ENCODE measurements around the gene ENPP5.

DNA sequence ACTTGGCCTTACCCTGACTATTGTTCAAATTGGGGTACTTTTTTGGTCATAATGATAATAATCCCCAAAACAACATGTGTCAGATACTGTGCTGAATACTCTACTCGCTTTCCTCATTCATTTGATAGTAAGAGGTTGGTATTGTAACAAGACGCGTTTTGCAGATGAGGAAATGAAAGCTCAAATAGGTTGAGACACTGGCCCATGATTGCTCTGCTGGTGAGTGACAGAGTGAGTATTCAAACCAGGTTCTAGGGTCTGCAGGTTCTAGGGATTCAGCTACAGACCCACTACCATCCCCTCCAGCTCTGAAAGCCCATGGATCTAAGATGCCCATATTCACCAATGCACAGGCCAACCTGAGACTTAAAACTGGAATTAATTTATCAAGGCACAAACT is 42.3 kb downstream of the ENPP5 start:
- TF ChIP-seq, protein P1, sequence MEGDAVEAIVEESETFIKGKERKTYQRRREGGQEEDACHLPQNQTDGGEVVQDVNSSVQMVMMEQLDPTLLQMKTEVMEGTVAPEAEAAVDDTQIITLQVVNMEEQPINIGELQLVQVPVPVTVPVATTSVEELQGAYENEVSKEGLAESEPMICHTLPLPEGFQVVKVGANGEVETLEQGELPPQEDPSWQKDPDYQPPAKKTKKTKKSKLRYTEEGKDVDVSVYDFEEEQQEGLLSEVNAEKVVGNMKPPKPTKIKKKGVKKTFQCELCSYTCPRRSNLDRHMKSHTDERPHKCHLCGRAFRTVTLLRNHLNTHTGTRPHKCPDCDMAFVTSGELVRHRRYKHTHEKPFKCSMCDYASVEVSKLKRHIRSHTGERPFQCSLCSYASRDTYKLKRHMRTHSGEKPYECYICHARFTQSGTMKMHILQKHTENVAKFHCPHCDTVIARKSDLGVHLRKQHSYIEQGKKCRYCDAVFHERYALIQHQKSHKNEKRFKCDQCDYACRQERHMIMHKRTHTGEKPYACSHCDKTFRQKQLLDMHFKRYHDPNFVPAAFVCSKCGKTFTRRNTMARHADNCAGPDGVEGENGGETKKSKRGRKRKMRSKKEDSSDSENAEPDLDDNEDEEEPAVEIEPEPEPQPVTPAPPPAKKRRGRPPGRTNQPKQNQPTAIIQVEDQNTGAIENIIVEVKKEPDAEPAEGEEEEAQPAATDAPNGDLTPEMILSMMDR (IDR thresholded peaks at IDR 0.05) = no peak
- TF ChIP-seq, protein P2, sequence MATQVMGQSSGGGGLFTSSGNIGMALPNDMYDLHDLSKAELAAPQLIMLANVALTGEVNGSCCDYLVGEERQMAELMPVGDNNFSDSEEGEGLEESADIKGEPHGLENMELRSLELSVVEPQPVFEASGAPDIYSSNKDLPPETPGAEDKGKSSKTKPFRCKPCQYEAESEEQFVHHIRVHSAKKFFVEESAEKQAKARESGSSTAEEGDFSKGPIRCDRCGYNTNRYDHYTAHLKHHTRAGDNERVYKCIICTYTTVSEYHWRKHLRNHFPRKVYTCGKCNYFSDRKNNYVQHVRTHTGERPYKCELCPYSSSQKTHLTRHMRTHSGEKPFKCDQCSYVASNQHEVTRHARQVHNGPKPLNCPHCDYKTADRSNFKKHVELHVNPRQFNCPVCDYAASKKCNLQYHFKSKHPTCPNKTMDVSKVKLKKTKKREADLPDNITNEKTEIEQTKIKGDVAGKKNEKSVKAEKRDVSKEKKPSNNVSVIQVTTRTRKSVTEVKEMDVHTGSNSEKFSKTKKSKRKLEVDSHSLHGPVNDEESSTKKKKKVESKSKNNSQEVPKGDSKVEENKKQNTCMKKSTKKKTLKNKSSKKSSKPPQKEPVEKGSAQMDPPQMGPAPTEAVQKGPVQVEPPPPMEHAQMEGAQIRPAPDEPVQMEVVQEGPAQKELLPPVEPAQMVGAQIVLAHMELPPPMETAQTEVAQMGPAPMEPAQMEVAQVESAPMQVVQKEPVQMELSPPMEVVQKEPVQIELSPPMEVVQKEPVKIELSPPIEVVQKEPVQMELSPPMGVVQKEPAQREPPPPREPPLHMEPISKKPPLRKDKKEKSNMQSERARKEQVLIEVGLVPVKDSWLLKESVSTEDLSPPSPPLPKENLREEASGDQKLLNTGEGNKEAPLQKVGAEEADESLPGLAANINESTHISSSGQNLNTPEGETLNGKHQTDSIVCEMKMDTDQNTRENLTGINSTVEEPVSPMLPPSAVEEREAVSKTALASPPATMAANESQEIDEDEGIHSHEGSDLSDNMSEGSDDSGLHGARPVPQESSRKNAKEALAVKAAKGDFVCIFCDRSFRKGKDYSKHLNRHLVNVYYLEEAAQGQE (IDR thresholded peaks at IDR 0.05; ENCODE audit: insufficient read depth in 1 of 2, low read depth in 2 of 2, low read length in 1 of 2) = no peak
- no peak for TF ChIP-seq POLR2AphosphoS5 (IDR thresholded peaks at IDR 0.05; ENCODE audit: low read depth, low read length)
- TF ChIP-seq TCF7L2 (IDR thresholded peaks at IDR 0.05; ENCODE audit: low read depth, low read length) = no peak
- TF ChIP-seq SIN3A (IDR thresholded peaks at IDR 0.05; ENCODE audit: borderline replicate concordance, insufficient read depth, low read depth, low read length) = no peak
